ENCODE data around the gene CD300LD.

DNA sequence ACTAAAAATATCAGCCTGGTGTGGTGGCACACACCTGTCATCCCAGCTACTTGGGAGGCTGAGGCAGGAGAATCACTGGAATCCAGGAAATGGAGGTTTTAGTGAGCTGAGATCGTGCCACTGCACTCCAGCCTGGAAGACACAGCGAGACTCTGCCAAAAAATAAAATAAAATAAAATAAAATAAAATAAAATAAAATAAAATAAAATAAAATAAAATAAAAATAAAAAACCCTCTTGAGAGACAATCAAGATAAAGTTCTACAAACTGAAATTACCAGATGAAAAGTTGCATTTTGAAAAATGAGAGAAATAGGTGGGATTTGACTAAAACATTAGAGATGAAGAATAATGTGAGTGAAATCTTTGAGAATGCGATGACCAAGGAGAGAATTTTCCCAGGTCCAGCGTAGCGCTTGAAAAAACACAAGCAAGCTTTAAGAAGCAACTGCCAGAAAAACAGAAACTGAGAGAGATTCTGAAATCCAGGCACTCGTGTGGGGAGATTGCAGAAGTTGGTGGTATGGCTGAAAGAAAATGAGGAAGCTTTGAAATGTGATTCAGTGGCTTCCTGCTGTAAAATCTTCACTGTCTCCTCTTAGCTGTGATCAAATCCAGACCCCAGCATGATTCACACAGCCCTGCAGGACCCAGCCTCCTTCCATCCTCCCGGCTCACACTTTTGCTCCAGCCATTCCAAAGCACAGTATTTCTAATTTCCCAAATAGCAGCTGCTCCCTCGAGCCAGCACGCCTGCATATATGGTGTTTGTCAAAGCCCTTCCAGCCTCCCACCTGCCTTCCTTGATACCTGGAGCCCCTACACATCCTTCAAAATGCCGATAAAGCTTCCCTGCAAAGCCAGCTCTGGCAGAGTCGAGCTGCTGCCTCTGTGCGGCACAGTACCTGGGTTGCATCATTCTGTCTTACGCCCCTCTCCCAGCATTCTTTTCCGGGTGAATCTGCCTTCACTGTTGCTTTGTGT is 39.7 kb upstream of the CD300LD start:
- TF ChIP-seq, protein P1, sequence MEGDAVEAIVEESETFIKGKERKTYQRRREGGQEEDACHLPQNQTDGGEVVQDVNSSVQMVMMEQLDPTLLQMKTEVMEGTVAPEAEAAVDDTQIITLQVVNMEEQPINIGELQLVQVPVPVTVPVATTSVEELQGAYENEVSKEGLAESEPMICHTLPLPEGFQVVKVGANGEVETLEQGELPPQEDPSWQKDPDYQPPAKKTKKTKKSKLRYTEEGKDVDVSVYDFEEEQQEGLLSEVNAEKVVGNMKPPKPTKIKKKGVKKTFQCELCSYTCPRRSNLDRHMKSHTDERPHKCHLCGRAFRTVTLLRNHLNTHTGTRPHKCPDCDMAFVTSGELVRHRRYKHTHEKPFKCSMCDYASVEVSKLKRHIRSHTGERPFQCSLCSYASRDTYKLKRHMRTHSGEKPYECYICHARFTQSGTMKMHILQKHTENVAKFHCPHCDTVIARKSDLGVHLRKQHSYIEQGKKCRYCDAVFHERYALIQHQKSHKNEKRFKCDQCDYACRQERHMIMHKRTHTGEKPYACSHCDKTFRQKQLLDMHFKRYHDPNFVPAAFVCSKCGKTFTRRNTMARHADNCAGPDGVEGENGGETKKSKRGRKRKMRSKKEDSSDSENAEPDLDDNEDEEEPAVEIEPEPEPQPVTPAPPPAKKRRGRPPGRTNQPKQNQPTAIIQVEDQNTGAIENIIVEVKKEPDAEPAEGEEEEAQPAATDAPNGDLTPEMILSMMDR (IDR thresholded peaks at IDR 0.05) = no peak
- no peak for TF ChIP-seq POLR2A (IDR thresholded peaks at IDR 0.05)

All from Peyer's patch (tissue), 4 donors.